Adipocyte (in vitro differentiated cells): ENCODE data around the gene KNDC1.

Source experiments
- DNase-seq: peaks from one replicate; pipeline ENCODE4 v3.0.0-alpha.2; 2015; ENCODE audit warnings: low read depth
- H3K27me3 ChIP-seq: replicated peaks from 2 replicates; pipeline ENCODE4 v1.7.0; 2013; ENCODE audit warnings: mild to moderate bottlenecking, low read length, moderate library complexity; ENCODE audit not compliant: control insufficient read depth, insufficient read depth
- H3K36me3 ChIP-seq: 2 replicates; pipeline ENCODE4 v1.7.0; 2013; ENCODE audit warnings: low read length, mild to moderate bottlenecking, moderate library complexity; ENCODE audit not compliant: control insufficient read depth, insufficient read depth, severe bottlenecking
- H3K4me1 ChIP-seq: 2 replicates; pipeline ENCODE4 v1.7.0; 2013; ENCODE audit warnings: mild to moderate bottlenecking, low read length, moderate library complexity; ENCODE audit not compliant: control insufficient read depth, insufficient read depth
- H3K4me3 ChIP-seq: 2 replicates; pipeline ENCODE4 v1.7.0; 2013; ENCODE audit warnings: mild to moderate bottlenecking, low read length, moderate library complexity
- H3K9ac ChIP-seq: 2 replicates; pipeline ENCODE4 v1.7.0; 2013; ENCODE audit warnings: mild to moderate bottlenecking, low read length, moderate library complexity
- H3K9me3 ChIP-seq: 2 replicates; pipeline ENCODE4 v1.7.0; 2013; ENCODE audit warnings: mild to moderate bottlenecking, low read length, moderate library complexity; ENCODE audit not compliant: control insufficient read depth

KNDC1 gene

DNA sequence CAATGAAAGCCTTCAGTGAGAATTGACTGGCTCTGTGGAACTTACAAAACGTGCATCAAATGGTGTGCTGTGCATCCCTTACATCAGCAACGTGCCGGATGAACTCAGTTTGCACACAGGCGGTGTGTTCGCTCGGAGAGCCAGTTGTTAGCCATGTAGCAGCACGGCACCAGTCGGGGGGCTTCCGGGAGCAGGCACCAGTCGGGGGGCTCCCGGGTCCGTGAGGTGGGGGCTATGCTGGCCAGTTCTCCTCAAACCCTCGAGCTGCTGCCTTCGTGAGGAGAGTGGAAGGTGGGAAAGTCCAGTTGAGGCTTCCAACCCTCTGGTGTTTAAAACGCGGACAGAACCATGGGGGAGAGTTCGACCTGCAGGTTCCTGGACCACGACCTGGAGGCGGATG is 35.1 kb downstream of the KNDC1 start:
- Histone ChIP-seq H3K36me3 (no peaks in the 10 kb centered on the region), H3K4me3 (no peak overlapping the region), H3K27me3 (peaks cover 7% of the 10 kb centered on the region), H3K4me1 (no peaks in the 10 kb centered on the region), H3K9me3 (peaks cover 18% of the 10 kb centered on the region), H3K9ac (no peak overlapping the region)
- DNase-seq = no peak

DNA sequence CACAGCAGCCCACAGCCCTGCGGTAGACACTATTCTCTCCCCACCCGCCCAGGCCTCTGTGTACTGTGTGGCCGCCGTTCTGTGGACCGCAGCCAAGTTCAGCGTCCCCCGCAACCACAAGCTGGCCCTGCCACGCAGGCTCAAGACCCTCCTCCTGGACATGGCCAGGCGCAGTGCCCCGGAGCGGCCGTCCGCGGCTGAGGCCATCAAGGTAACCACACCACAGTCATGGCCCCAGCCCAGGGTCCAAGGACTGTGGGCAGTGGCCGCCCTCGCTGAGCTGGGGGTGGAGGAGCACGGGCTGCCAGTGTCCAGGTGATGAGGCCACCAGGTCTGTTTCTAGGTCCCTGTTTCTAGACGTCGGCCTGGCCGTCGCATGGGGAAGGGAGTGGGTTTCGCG is 35.6 kb downstream of the KNDC1 start:
- no peak for DNase-seq
- H3K27me3 ChIP-seq = peaks cover 4% of the 10 kb centered on the region
- H3K9me3 ChIP-seq = peaks cover 18% of the 10 kb centered on the region
- no peaks in the 10 kb centered on the region for H3K4me1 ChIP-seq
- H3K36me3 ChIP-seq = no peaks in the 10 kb centered on the region
- H3K4me3 ChIP-seq = no peak overlapping the region
- no peak overlapping the region for H3K9ac ChIP-seq

DNA sequence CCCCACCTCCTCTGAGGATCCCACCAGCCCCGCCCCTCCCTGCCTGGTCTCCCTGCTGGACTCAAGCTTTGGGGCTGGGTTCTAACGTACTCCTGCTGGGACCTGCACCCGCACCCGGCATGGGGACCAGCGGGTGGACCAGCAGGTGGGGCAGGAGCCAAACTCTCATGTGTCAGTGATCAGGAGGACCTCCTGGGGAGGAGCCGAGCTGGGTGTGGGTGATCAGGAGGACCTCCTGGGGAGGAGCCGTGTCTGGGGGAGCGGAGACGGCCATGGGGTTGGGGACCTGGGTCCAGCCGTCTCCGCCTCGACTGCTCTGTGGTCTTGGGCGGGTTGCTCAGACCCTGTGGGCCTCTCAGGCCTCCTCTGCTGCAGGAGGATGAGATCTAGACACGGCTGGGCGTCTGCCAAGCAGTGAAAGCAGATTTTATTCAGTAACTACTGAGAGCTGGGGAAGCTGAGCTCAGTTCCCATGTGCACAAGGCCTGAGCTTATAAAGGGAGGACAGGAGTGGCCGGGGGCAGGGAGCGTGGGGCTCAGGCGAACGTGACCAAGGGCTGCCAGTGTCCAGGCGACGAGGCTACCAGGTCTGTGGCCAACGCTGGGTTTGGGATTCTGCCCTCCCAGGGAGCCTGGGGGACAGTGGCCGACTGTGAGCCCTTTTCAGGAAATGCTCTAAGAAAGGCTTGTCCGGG is 36.3 kb downstream of the KNDC1 start:
- Histone ChIP-seq H3K9ac (no peak overlapping the region), H3K9me3 (peaks cover 18% of the 10 kb centered on the region), H3K36me3 (no peaks in the 10 kb centered on the region), H3K27me3 (peaks cover 4% of the 10 kb centered on the region), H3K4me1 (no peaks in the 10 kb centered on the region), H3K4me3 (no peak overlapping the region)
- DNase-seq = no peak

DNA sequence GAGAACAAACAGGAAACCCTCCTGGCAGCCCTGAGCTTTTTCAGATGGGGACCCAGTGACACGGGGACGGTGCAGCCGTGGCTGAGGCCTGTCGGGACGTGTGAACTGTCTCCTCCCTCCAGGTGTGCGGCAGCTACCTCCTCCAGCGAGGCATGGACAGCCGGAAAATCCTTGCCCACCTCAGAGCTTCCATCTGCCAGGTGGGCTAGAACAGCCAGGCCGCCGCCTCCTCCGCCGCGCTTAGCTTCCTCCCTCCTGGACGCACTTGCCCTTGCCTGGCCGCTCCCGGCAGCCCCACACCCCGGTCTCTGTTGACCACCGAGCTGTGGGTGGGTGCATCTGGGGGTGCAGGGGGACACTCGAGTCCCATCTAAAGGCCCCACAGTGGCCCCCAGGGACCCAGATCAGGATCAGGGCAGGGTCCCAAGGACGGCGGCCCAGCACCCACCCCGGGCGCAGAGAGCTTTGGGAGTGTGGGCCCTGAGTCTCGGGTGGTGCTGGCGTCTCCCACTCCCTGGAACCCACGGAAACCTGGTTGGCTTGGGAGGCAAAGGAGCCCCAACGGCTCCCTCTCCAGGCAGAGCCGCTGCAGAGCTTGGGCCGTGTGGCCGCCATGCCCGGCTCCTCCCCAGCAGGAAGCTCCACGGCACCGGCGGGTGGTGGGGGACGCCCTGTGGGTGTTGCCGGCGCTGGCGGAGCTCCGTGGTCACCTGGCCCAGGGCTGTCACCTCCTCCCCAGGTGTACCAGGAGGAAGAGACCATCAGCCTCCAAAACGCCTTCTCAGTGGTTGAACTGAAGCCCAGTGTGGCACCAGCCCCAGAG is 37.1 kb downstream of the KNDC1 start:
- Histone ChIP-seq H3K9ac (no peak overlapping the region), H3K9me3 (peaks cover 13% of the 10 kb centered on the region), H3K27me3 (peaks cover 1% of the 10 kb centered on the region), H3K36me3 (no peaks in the 10 kb centered on the region), H3K4me3 (no peak overlapping the region), H3K4me1 (no peaks in the 10 kb centered on the region)
- DNase-seq = no peak

DNA sequence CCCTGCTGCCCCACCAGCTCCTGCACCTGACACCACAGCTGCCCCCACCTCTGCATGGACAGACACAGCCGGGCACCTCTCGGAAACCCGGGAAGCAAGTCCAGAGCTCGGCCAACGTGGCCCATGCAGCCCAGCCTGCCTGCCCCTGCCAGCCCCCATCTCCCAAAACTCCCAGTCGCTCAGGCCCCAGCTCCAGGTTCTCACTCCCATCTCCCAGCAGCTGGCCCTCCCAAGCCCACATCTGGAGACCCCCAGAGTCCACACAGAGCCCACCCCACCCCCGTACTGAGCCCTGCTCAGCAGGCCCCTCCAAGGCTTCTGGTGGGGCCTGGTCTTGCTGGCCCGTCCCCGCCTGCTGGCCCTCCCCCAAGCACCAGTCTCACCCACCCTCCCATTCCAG is 37.8 kb downstream of the KNDC1 start:
- Histone ChIP-seq H3K4me1 (no peaks in the 10 kb centered on the region), H3K9me3 (peaks cover 10% of the 10 kb centered on the region), H3K4me3 (no peak overlapping the region), H3K9ac (no peak overlapping the region), H3K27me3 (no peaks in the 10 kb centered on the region), H3K36me3 (no peaks in the 10 kb centered on the region)
- DNase-seq = no peak

DNA sequence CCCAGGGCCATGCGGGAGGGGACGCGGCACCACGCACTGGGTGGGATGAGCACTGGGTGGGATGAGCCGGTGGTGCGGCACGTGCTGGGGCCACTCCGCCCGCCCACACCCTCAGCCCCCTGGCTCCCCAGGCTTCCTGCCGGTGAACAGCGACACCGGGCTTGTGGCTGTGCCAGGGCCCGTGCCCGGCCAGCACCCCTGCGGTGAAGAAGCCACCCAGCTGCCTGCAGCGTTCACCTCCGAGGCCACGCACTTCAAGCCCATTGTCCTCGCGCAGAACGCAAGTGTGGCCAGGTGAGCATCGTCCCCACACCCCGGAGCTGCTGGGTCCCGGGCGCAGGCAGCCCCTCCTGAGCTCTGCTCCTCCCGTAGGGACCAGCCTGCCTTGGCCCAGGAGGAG is 38.2 kb downstream of the KNDC1 start:
- no peak overlapping the region for H3K4me3 ChIP-seq
- no peak overlapping the region for H3K9ac ChIP-seq
- no peaks in the 10 kb centered on the region for H3K4me1 ChIP-seq
- H3K9me3 ChIP-seq = peaks cover 10% of the 10 kb centered on the region
- H3K36me3 ChIP-seq = no peaks in the 10 kb centered on the region
- no peaks in the 10 kb centered on the region for H3K27me3 ChIP-seq
- DNase-seq = no peak

DNA sequence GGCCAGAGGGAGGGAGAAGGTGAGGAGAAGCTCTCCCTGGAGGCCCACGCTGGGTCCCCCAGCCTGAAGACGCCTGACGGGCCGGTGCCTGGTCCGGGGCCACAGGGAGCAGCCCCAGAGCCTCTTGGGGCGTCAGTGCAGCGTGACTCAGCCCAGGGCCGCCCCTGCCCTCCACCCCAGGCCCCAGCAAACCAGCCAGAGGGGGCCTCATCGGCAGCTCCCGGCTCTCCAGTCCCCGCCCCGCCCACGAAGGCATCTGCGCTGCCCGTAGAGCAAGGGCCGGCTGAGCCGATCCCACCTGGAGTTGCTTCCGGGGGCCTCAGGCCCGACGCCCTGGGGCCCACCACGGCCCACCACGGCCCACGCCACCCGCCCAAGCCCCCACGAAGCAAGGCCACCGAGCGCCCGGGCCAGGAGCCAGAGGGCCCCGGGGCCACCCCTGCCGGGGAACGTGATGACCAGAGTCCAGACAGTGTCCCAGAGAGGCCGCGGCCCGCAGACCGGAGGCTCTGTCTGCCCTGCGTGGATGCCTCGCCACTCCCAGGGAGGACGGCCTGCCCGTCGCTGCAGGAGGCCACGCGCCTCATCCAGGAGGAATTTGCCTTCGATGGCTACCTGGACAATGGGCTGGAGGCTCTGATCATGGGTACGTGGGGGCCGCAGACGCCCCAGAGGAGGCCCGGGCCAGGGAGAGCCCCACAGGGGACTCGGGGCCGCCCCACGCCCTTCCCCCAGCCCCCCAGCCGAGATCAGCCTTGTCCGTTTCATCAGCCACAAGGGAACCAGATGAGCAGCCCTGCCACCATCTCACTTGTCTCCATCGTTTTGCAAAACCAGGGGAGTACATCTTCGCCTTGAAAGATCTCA is 38.8 kb downstream of the KNDC1 start:
- Histone ChIP-seq H3K9me3 (peaks cover 4% of the 10 kb centered on the region), H3K36me3 (no peaks in the 10 kb centered on the region), H3K9ac (no peak overlapping the region), H3K4me3 (no peak overlapping the region), H3K4me1 (no peaks in the 10 kb centered on the region), H3K27me3 (no peaks in the 10 kb centered on the region)
- no peak for DNase-seq

DNA sequence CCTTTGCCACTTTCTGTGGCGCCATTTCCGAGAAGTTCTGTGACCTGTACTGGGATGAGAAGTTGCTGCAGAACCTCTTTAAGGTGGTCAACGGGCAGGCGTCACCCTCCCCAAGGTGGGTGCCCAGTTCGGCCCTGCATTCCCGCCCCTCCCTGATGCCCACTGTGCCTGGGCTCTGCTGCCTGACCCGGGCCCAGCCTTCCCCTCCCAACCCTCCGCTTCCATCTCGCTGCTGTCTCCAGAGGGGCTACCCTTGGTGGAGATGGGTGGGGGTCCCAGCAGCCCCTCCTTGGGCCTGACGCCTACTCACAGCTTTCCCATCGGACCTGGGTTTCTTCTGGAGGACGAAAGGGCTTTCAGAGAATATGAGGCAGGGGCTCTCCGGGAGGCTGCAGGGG is 39.5 kb downstream of the KNDC1 start:
- H3K27me3 ChIP-seq = no peaks in the 10 kb centered on the region
- no peak for DNase-seq

DNA sequence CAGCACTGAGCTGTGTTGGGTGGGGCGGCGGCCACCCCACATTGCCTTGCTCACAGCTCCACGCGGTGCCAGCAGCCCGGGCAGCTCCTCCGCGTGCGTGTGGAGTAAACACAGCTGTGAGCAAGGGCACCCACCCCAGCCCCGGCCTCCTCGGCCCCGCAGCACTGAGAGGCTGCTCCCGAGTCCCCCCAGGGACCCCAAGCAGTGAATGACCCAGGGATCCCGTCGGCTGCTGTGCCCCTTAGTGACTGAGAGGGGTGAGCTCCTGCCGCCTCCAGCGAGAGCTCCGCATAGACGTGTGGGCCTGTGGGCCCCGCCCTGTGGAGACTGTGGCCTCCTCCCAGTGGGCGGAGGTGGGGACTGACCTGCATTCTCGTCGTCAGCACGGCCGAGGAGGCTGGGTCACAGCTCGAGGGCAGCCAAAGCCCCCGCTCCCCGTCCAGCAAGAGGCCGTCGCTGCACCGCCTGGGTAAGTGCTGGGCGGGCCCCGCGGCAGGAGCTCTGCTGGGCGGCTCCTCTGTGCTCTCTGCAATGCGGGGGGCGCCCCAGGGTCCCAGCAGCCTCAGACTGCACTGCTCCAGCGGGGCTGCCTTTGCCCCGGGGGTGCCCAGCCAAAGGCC is 40.1 kb downstream of the KNDC1 start:
- H3K9ac ChIP-seq = no peak overlapping the region
- H3K9me3 ChIP-seq = no peaks in the 10 kb centered on the region
- no peaks in the 10 kb centered on the region for H3K36me3 ChIP-seq
- no peaks in the 10 kb centered on the region for H3K4me1 ChIP-seq
- no peak overlapping the region for H3K4me3 ChIP-seq
- DNase-seq = no peak
- no peaks in the 10 kb centered on the region for H3K27me3 ChIP-seq

More for the DNA sequence above, 39.5 kb downstream of the KNDC1 start:
- H3K36me3 ChIP-seq = no peaks in the 10 kb centered on the region
- no peaks in the 10 kb centered on the region for H3K9me3 ChIP-seq
- H3K4me3 ChIP-seq = no peak overlapping the region
- H3K9ac ChIP-seq = no peak overlapping the region
- H3K4me1 ChIP-seq = no peaks in the 10 kb centered on the region

DNA sequence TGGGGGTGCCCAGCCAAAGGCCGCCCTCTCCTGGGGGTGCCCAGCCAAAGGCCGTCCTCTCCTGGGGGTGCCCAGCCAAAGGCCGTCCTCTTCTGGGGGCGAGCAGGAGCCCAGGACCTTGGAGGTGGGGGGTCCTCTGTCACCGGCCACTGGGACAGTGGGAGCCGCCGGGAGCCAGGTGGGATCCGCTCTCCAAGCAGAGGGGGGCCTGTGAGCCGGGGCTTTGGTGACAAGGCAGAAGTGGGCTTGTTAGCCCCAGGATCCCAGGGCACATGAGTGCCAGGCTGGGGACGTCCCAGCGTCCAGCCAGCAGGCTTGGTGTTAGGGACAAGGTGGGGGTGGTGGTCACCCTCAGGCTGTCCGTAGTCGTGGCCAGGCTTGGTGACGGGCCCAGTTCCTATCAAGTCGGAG is 40.6 kb downstream of the KNDC1 start:
- H3K36me3 ChIP-seq = no peaks in the 10 kb centered on the region
- no peaks in the 10 kb centered on the region for H3K4me1 ChIP-seq
- H3K9me3 ChIP-seq = no peaks in the 10 kb centered on the region
- no peak overlapping the region for H3K9ac ChIP-seq
- H3K27me3 ChIP-seq = no peaks in the 10 kb centered on the region
- H3K4me3 ChIP-seq = no peak overlapping the region
- DNase-seq = no peak
